Osteocyte (in vitro differentiated cells): Measurements from ENCODE around the gene TMEM108. TPM values are rescaled to one million over a fixed set of nuclear protein-coding genes. Genes with fewer than 3 reads are reported as not detected.

Source experiments
- DNase-seq: peaks from one replicate; pipeline ENCODE4 v3.0.0; 2021; ENCODE audit warnings: mixed read lengths; ENCODE audit not compliant: unreplicated experiment; ENCODE audit errors: extremely low spot score
- H3K27ac Mint-ChIP-seq: one replicate; pipeline ENCODE4 v1.8.0; 2021; ENCODE audit warnings: mild to moderate bottlenecking, mixed read lengths; ENCODE audit not compliant: unreplicated experiment
- H3K27me3 Mint-ChIP-seq: one replicate; pipeline ENCODE4 v1.8.0; 2021; ENCODE audit warnings: mixed read lengths; ENCODE audit not compliant: unreplicated experiment
- H3K36me3 Mint-ChIP-seq: one replicate; pipeline ENCODE4 v1.8.0; 2021; ENCODE audit warnings: mixed read lengths; ENCODE audit not compliant: unreplicated experiment
- H3K4me1 Mint-ChIP-seq: one replicate; pipeline ENCODE4 v1.8.0; 2021; ENCODE audit warnings: mixed read lengths; ENCODE audit not compliant: unreplicated experiment
- H3K4me3 Mint-ChIP-seq: one replicate; pipeline ENCODE4 v1.8.0; 2021; ENCODE audit warnings: mild to moderate bottlenecking, moderate library complexity, mixed read lengths; ENCODE audit not compliant: unreplicated experiment
- H3K9me3 Mint-ChIP-seq: one replicate; pipeline ENCODE4 v1.8.0; 2021; ENCODE audit warnings: mixed read lengths; ENCODE audit not compliant: unreplicated experiment
- total RNA-seq: library from RNA; stranded (reverse); gene quantifications from 2 replicates; pipeline ENCODE4 v1.2.1, GENCODE V29; 2021
- TF ChIP-seq, protein P1 (sequence below): fragments of 200-600 bp; sonication (generic); IDR thresholded peaks from 2 replicates; pipeline ENCODE4 v1.5.0; 2021; ENCODE audit warnings: antibody characterized with exemption, mild to moderate bottlenecking, moderate library complexity

Gene TMEM108
- total RNA-seq, 1 donor from 2014 or later: 3.7 TPM

DNA sequence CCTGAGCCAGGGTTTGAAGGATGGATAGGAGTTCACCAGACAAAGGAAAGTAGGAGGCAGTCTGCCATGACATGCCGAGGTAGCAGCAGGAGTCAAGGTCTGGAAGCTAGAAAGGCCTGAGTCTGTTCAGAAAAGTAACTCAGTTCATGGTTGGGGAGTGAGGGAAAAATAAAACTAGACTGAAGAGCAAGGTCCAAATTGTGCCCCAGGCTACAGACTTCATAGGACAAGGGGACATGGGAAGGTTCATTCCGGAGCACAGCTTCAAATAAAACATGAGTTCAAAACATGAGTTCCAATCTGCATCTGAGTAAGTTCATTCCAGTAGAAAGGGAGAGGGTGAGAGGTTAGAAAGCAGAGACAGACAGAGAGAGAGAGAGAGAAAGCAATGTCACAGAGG, 401.4 kb downstream of the TMEM108 start:
- peaks cover 34% of the 10 kb centered on the region for H3K4me1 Mint-ChIP-seq
- TF ChIP-seq, protein P1, sequence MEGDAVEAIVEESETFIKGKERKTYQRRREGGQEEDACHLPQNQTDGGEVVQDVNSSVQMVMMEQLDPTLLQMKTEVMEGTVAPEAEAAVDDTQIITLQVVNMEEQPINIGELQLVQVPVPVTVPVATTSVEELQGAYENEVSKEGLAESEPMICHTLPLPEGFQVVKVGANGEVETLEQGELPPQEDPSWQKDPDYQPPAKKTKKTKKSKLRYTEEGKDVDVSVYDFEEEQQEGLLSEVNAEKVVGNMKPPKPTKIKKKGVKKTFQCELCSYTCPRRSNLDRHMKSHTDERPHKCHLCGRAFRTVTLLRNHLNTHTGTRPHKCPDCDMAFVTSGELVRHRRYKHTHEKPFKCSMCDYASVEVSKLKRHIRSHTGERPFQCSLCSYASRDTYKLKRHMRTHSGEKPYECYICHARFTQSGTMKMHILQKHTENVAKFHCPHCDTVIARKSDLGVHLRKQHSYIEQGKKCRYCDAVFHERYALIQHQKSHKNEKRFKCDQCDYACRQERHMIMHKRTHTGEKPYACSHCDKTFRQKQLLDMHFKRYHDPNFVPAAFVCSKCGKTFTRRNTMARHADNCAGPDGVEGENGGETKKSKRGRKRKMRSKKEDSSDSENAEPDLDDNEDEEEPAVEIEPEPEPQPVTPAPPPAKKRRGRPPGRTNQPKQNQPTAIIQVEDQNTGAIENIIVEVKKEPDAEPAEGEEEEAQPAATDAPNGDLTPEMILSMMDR: no peak
- no peaks in the 10 kb centered on the region for H3K36me3 Mint-ChIP-seq
- no peak overlapping the region for H3K27ac Mint-ChIP-seq
- H3K4me3 Mint-ChIP-seq: no peak overlapping the region
- H3K9me3 Mint-ChIP-seq: no peaks in the 10 kb centered on the region
- H3K27me3 Mint-ChIP-seq: no peaks in the 10 kb centered on the region
- DNase-seq: no peak

DNA sequence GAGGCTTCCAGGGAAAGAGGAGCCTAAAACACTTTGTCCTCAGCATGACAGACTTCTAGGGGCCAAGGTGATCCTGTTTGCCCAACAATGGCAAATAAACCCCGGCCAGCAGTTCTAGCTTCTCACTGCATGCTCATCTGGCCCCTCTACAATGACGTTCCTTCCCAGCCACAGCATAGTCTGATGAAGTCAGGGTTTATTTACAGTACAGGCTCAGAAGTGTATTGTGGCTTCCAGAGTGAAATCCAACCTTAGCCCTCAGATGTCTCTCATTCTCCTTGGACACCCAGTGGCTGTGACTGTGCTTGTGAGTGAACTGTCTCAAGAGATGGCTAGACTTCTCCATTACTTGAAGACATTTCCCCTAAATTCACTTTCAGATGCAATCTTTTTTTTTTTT, 402.5 kb downstream of the TMEM108 start:
- H3K4me1 Mint-ChIP-seq: peaks cover 35% of the 10 kb centered on the region
- no peak overlapping the region for H3K4me3 Mint-ChIP-seq

DNA sequence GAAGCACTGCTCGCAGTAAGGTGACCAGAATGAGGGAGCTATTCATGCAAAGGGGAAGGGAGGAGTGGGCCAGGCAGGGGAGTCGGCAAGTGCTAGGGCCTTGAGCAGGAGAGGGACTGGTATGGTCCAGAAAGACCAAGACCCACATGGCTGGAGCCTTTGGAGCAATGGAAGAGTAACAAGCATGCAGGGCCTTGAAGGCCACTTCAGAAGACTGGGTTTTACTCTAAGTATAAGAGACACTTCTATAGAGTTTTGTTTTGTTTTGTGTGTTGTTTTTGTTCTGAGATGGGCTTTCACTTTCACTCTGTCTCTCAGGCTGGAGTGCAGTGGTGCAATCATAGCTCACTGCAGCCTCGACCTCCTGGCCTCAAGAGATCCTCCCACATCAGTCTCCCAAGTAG, 403.7 kb downstream of the TMEM108 start:
- Mint-ChIP-seq H3K4me1 (peaks cover 35% of the 10 kb centered on the region), H3K4me3 (no peak overlapping the region), H3K9me3 (no peaks in the 10 kb centered on the region), H3K27me3 (no peaks in the 10 kb centered on the region), H3K27ac (peak overlapping the region; percentile 35), H3K36me3 (no peaks in the 10 kb centered on the region)
- no peak for DNase-seq
- TF ChIP-seq, protein P1: no peak

More for the DNA sequence above, 402.5 kb downstream of the TMEM108 start:
- Mint-ChIP-seq H3K27me3 (no peaks in the 10 kb centered on the region), H3K9me3 (no peaks in the 10 kb centered on the region), H3K36me3 (no peaks in the 10 kb centered on the region), H3K27ac (no peak overlapping the region)
- DNase-seq: no peak
- TF ChIP-seq, protein P1: no peak

DNA sequence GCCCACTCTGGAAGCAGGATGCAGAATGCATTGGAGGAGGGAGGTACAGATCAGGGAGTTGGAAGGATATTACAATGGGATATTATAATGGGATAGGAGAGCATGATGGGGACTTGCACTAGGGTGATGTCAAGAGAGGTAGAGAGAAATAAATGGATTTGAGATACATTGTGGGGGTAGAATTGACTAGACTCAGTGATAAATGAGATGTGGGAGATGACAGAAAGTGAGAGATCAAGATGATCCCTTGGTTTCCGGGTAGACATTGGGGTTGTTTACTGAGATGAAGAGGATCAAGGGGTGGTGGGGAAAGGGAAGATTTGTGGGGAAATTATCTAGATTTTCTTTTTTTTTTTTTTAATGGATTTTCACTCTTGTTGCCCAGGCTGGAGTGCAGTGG, 404.3 kb downstream of the TMEM108 start:
- no peak for DNase-seq
- TF ChIP-seq, protein P1: no peak
- Mint-ChIP-seq H3K4me3 (no peak overlapping the region), H3K27ac (no peak overlapping the region), H3K4me1 (peaks cover 36% of the 10 kb centered on the region), H3K36me3 (no peaks in the 10 kb centered on the region), H3K27me3 (no peaks in the 10 kb centered on the region), H3K9me3 (no peaks in the 10 kb centered on the region)

DNA sequence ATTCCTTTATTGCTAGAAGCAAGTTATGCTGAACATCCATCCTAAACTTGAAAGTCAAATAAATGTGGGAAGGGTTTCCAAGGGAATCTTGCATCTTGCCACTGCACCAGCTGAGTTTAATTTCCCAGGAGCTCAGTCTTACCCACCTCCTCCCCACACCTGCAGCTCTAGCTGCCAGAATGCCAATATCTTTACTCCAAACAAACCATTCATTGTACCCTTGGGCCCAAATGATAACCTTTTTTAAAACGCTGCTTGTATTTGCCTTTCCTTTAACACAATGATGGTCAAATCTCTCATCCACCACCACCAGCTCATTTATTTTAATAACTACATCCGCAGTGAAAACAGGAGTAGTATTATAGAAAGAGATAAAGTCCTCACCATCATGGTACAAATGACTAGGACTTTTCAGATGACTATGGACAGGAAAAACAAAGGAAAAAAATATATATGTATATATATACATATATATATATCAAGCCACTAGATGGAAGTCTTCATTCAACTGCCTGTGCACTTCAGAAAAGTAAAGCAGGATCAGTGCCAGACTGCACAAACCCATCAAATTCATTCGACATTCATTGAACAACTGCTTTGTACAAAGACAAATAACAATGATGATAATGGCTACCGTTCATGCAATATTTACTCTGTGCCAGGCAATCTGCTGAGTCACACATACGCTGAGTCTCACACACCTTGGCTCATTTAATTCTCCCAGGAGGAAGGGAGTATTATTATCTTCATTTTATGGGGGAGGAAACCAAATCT, 405.6 kb downstream of the TMEM108 start:
- DNase-seq: no peak
- no peaks in the 10 kb centered on the region for H3K36me3 Mint-ChIP-seq

More for the DNA sequence above, 405.6 kb downstream of the TMEM108 start:
- Mint-ChIP-seq H3K9me3 (no peaks in the 10 kb centered on the region), H3K4me3 (no peak overlapping the region), H3K4me1 (peaks cover 39% of the 10 kb centered on the region), H3K27ac (peak overlapping the region; percentile 35), H3K27me3 (no peaks in the 10 kb centered on the region)
- TF ChIP-seq, protein P1: peak; percentile 54
